LNCAP (cell line): ENCODE measurements around the gene KCNH8.

ENCODE experiments used
- CTCF ChIP-seq: fragments of 450-650 bp; IDR thresholded peaks from 2 replicates; pipeline ENCODE4 v1.5.1; 2017; ENCODE audit warnings: mild to moderate bottlenecking

KCNH8 gene

GRCh38 chr3:19392150-19392549 is 243.8 kb downstream of the KCNH8 start:
- no peak for TF ChIP-seq CTCF

- TF ChIP-seq CTCF, result no peak
These were observed 246.6 kb downstream of the KCNH8 start for GRCh38 chr3:19394946-19395345.

DNA sequence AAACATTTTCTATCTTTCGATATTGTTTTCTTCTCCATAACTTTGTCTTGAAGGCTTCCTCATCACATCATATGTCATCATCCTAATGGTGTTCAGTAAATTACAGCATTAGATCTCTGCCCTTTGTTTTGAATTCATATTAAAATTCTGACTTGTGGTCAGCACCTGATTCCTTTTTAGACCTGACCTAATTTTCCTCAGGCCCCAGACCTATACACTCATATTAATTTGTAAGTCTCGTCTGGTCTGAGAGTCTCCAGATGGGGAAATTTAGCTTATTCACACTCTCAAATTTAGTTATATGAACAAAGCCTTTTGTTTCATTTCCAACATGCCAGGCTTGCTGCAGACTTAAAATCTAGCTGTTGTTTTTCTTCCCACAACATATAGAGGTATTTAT is 248.4 kb downstream of the KCNH8 start:
- TF ChIP-seq CTCF, result no peak

DNA sequence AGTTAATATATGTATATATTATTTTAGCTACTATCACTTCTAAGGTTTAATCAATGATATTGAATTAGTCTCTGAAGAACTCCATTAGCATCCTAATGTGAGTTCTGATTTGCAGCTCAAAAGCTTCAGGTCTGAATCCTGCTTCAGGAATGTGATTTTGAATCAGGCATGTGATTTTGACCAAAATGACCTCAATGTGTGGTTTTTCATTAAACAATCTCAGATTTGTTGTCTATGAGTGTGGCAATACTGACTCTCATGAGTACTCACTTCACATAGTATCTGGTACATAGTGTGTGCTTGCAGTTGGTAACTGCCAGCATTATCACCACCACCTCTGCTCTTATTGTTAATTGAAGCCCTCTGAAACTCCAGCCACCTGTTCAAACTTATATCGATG is 251.0 kb downstream of the KCNH8 start:
- TF ChIP-seq CTCF, result no peak

DNA sequence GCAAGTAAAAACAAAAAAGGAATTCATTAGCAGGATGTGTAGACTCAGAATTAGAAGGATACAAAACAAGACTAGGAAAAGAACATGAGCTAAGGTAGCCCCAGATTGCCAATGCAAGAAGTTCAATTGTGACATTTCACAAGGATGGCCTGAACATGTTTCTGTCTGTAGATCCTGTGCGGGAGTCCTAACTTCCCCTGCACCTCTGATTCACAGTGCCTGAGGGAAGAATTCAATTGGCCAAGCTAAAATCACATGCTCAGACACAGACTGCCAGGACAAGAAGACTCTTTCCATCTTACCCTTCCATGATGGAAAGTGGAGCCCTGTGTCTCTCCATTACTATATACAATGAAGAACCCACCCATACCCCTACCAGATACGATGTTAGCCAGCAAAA is 251.5 kb downstream of the KCNH8 start:
- TF ChIP-seq CTCF, result no peak

- no peak for TF ChIP-seq CTCF
These were observed 271.8 kb downstream of the KCNH8 start for GRCh38 chr3:19420159-19420558.

GRCh38 chr3:19425825-19426224 is 277.5 kb downstream of the KCNH8 start:
- TF ChIP-seq CTCF, result no peak

- no peak for TF ChIP-seq CTCF
These were observed 279.3 kb downstream of the KCNH8 start for GRCh38 chr3:19427422-19428149.
